Activated naive CD4-positive, alpha-beta T cell (primary cell): ENCODE results near the gene LYRM7.
A peak's percentile ranks its signal among the peaks of the same experiment; 100 is the strongest.
"Not testable (repeated sequence)": the region's sequence is repeated elsewhere in the genome, so short reads cannot be mapped to it uniquely, and the experiment has no call there.

ENCODE experiments used
- DNase-seq, 4 experiments: peaks; one replicate each; lab custom pipeline; 2025; lab: John Stamatoyannopoulos, UW

Gene LYRM7

DNA sequence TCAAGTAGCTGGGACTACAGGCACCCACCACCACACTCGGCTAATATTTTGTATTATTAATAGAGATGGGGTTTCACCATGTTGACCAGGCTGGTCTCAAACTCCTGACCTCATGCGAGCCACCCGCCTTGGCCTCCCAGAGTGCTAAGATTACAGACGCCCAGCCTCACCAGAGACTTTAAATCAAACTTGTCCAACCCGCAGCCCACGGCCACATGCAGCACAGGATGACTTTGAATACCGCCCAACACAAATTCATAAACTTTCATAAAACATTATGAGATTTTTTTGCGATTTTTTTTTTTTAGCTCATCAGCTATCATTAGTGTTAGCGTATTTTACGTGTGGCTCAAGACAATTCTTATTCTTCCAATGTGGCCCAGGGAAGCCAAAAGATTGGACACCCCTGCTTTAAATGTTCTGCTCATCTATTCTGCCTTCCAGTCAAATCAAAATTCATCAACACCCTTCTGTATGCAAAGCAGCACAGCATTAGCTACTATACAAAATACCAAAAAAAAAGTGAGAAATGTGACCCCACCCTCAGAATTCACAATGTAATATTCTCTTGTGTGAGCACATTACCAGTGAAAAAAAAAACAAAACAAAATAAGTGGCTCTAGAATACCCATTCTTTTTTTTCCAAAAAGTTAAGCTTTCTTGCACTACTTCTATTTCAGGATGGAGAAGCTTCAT is 50.4 kb downstream of the LYRM7 start:
- no peak for DNase-seq

DNA sequence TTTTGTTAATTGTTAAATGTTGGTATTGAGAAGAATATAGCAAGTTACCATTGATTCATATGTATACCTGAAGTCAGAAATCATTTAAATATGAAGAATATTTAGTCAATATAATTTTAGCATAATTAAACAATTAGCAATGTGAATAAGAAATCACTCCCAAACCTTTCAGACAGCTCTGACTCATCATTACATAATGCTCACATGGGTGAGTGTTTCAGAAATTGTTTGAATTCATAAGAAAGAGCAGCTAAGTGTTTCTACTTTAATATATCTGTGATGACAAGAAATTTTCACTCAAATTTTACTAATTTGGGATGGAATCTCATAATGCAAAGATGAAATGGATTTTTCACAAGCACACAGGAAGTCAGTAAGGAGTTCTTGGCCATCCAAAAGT is 51.1 kb downstream of the LYRM7 start:
- no peak for DNase-seq

DNA sequence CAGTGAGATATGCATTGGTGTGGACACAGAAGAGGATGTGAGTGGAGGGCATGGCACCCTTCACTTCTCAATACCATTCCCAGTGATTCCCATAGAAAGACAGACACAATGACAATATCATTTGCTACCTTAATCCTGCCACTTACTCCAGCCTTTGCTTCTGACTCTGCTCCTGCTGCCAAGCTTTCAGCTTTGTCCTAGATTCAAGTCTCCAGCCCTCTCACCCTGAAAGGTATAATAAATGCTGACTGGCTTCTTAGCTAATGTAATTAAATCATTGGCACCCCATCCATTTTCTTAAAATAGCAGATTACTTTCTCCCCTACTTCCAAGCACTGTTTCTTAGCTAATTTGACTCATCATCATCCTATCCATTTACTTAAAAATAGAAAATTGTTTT is 52.0 kb downstream of the LYRM7 start:
- DNase-seq: no peak

DNA sequence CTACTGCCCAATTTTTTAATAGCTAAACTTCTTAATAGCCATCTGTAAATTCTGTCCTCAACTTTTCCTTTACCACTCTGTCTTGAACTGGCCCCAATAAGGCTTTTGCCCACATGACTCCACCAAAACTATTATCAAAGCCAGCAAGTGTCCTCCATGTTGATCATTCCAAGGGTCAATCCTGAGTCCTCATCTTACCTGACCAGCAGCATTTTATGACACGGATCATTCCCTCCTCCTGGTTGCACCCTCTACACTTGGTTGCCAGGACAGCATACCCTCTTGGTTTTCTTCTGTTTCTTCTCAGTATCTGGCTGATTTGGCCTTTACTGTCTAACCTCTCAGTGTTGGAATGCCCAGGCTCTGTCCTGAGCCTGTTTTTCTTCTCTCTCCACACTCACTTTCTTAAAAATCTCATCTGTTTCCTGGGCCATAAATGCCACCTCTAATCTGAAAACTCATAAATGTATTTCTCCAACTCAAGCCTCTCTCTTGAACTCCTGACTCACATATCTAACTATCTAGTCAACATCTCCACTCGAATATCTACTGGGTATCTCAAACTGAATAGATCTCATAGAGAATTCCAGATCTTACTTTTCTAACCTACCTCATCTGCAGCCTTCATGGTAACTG is 53.1 kb downstream of the LYRM7 start:
- no peak for DNase-seq

DNA sequence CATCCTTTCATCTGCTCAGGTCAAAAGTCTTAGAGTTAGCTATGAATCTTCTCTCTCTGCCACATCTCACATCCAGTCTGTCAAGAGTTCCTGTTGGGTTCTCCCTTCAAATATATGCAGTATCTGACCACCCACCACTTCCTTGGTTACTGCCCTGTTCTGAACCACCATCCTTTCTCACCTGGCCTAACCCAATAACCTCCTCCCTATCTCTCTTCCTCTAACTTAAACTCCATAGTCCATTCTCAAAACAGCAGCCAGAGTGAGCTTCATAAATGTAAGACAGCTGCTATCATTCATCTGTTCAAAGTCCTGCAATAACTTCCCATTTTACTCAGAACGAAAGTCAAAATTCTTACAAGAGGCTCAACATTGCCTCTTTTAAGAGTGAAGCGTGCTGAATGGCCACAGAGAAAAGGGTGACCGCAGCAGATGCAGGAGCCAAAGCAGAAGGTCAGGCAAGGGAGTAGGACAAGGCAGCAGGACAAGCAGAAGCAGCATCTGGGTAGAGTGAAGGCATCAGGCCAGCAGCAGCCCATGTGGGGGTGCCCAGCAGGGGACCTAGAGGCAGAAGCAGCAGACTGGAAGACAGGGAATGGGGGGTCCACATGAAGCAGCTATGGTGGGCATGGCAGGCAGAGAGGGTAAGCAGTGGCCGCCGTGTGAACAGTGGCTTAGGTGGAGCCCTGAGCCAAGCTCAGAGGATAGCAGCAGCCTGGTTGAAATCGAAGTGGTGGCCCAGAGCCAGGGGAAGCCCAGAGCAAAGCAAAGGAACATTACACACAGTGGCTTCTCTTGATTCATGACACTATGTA is 53.9 kb downstream of the LYRM7 start:
- DNase-seq: no peak

DNA sequence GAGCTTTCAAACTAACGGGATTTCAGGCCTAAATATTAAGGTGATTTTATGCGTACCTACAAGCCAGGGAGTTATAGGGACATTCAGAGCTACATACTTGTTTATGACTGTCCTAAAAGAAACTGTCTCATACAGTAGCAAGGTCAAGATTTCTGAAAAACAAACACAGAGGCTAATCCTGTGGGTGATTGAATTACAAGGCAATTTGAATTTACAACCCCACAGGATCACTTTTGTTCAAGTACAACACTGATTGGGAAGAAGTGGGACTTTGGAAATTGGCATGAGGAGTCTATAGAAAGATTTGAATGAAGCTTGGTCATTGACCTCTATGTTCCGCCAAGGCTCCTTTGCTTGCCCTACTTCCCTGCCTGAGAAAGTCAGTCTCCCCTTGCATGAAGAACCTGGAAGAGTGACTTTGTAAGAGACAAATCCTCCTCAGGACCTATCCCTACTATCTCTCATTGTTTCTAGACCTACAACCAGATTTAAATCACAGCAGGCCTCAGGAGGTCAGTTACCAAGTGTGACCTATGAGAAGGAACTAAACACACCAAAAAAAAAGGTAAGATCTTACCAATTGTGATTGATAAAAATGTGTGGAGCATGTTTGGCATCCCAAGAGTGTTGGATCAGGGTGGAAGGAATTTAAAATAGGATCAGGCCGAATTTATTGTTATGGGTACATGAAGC is 54.7 kb downstream of the LYRM7 start:
- no peak for DNase-seq

DNA sequence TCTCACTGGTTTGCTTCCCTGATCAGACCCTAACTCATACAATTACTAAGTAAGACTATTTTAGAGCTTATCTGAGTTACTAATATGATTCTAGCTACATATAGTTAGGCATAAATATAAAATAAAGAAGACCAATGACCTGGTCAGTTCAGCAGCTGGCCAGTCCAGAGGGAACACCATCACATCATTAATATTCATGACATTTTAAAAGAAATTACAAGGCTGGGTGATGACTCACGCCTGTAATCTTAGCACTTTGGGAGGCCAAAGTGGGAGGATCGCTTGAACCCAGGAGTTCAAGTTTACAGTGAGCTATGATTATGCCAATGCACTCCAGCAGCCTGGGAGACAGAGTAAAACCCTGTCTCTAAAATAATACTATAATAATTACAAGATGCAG is 56.2 kb downstream of the LYRM7 start:
- DNase-seq: no peak

DNA sequence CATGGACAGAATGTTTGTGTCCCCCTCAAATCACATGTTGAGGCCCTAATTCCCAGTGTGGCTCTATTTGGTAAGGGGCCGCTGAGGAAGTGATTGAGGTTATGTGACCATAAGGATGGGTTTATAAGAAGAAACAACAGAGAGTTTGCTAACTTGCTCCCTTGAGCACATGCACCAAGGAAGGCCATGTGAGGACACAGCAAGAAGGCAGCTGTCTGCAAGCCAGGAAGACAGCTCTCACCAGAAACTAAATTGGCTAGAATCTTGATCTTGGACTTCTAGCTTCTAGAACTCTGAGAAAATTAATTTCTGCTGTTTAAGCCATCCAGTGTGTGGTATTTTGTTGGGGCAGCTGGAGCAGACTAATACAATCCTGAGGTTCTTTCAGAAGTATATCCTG is 57.9 kb downstream of the LYRM7 start:
- no peak for DNase-seq

DNA sequence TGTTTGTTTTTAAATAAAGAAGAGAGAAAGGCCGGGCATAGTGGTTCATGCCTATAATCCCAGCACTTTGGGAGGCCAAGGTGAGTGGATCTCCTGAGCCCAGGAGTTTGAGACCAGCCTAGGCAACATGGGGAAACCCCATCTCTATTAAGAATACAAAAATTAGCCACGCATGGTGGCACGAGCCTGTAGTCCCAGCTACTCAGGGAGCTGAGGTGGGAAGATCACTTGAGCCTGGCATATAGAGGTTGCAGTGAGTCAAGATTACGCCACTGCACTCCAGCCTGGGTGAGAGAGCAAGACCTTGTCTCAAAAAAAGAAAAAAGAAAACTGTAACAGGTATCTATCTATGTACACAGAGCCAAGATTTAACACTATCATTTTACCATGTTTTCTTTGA is 58.9 kb downstream of the LYRM7 start:
- no peak for DNase-seq

DNA sequence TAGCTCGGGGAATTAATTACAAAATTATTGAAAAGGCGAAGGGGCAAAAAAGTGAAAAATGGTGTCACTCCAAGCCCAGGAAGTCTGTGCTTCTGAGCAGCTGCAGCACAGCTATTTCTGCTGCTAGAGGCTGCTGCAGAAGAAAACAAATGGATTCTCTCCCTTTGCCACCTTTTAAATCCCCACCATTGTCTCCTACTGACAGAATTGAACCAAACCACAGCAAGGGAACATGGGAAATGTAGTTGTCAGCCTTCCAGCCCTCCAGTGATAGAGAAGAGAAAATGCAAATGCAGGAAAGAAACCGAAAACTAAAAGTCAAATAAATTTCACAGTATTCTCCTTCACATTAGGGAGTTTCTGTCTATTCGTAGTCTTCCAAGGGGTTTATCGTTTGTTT is 59.7 kb downstream of the LYRM7 start:
- DNase-seq: no peak

DNA sequence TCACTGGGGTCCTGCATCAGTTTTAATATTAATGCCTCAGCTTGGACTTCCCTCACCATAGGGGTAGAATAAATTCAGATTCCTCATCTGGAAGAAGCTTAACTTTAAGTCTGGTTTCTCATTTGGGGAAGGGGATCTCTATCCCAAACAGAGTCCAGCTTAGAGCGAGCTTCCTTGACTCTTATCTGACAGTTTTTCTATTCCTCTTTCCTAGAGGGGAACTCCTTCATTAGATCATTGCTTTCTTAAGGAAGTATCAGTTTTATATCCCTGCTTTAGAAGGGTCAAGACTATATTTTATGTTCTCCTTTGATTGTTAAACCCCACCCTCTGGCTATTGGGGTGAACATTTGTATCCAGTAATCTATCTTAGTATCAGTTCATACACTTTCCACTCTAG is 68.9 kb downstream of the LYRM7 start:
- no peak for DNase-seq

DNA sequence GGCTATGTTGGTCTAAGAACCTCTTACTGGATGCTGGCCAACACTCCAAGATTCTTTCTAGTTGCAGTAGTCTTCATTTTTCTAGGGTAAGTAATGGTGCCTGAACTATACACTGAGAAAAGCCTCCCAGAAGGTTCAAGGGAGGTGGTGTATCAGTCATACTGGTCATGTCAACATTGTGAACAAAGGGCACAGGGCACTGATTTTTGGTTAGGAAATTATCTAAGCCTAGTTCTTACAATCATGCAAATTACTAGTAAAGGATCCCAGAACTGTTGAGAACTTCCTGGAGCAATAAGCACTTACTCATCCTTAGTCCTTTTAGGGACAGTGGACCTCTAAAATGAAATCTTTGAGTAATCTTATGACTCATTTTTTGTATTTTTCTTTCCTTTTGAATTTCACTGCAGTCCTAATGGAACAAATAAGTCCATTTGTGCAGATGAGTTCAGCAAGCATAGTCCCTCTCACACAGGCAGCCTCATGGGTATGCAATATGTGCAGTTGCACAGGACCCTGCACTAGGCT is 72.0 kb downstream of the LYRM7 start:
- DNase-seq: no peak

DNA sequence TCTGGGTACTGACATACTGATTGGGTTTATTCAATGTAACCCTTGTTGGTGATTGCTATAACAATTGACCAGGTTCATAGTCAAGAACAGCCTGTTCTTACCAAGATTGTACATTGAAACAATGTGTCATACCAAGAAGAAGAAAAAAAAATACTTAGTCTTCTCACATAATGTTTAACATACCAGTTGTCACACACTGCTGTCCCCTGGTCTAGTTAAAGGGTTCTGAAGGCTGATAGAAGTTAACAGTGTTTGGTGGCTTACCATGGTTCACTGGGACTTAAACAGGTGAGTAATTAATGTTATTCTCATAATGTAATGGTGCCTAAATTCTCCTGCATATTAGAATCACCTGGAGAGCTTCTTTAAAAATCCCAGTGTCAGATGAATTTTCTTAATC is 74.6 kb downstream of the LYRM7 start:
- no peak for DNase-seq

DNA sequence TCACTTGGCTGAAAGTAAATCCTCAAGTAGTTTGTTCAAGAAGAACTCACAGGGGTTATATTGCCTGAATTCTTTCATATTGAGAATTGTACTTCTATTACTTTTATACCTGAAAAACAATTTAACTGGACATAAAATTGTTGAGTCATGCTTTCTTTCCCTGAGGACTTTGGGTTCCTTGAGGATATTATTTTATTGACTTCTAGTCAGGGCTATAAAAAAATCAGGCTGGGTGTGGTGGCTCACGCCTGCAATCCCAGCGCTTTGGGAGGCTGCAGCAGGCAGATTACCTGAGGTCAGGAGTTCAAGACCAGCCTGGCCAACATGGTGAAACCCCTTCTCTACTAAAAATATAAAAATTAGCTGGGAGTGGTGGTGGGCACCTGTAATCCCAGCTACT is 75.2 kb downstream of the LYRM7 start:
- no peak for DNase-seq

DNA sequence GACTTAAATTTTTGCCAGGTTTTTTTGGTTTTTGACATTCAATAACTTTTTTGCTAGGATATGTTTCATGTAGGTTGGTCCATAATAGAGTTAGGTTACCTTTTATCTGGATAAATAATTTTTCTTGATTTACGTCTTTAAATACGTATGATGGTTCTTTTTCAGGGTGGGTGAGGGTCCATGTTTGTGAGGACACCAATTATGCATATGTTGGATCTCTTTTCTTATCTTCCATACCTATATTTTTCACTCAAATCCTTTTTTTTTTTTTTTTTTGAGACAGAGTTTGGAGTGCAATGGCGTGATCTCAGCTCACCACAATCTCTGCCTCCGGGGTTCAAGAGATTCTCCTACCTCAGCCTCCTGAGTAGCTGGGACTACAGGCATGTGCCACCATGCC is 75.8 kb downstream of the LYRM7 start:
- DNase-seq: no peak

DNA sequence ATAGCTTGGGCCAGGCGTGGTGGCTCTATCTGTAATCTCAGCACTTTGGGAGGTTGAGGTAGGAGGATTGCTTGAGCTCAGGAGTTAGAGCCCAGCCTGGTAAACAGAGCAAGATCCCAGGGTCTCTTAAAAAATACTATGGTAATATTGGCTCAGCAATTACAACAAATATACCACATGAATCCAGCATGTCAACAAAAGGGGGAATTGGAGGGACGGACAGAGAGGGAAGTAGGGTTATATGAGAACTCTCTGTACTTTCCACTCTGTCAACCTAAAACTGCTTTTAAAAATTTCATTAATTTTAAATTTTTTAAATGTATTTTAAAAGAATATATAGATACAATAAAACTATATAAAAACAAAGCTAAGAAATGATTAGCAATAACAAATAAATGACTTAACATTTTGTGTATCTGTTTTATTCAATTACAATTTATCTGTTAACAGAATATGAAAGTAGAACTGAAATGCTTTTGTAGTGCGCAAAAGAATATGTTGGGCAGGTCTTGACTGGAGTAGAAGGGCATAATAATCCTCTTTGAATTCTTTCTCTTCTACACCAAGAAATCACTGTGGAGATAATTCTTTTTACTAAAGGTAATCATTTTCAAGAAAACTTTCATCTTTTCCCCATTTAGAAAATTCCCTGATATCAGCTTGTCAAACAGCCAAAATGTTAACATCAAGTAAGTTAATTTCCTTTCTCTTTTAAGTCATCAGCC is 80.2 kb downstream of the LYRM7 start:
- no peak for DNase-seq

DNA sequence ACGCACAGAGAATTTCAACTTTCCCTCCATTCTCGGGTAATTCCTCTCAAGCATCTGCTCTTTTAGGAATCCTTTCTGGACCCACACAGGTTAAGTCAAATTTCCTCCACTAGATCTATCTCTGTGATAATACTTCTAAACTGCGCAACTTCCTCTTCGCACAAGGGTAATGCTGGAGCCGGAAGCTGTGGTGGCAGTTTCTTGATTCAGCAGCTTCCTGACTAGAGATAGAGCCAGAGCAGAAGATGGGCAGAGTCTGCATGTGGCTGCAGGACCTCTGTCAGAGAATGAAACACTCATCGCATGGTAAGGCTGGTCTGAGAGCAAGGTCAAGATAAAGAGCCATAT is 82.1 kb downstream of the LYRM7 start:
- peak; percentile 29 to 66 (median 46) for DNase-seq

DNA sequence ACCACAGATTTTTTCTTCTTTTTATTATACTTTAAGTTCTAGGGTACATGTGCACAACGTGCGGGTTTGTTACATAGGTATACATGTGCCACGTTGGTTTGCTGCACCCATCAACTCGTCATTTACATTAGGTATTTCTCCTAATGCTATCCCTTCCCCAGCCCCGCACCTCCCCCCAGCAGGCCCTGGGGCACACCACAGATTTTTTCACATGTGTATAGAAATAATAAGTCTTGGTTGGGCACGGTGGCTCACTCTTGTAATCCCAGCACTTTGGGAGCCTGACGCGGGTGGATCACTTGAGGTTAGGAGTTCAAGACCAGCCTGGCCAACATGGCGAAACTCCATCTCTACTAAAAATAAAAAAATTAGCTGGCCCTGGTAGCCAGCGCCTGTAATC is 83.3 kb downstream of the LYRM7 start:
- DNase-seq: not testable (repeated sequence)

DNA sequence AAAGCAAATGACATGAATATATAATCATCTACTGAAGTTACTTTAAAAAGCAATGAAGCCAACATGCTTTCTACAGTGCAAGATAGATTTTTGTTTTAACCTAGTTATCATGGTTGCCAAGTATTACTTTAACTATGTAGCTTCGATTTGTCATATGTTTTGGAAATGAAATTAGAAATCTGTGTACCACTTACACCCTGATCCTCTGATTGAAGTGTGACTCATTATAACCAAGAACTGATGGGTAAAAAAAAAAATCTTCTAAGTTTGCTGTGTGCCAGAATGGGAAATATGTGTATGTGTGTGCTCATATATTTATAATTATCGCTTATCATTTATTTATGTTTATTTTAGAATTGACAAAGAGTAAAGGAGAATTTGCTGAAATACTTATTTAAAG is 84.0 kb downstream of the LYRM7 start:
- no peak for DNase-seq
